ENCODE data around the gene ADAM10. TPM values are rescaled to one million over a fixed set of nuclear protein-coding genes. Genes with fewer than 3 reads are reported as not detected.
A peak's percentile ranks its signal among the peaks of the same experiment; 100 is the strongest.

ADAM10 gene
- total RNA-seq, 1 donor from 2014 or later: 36.6 TPM

DNA sequence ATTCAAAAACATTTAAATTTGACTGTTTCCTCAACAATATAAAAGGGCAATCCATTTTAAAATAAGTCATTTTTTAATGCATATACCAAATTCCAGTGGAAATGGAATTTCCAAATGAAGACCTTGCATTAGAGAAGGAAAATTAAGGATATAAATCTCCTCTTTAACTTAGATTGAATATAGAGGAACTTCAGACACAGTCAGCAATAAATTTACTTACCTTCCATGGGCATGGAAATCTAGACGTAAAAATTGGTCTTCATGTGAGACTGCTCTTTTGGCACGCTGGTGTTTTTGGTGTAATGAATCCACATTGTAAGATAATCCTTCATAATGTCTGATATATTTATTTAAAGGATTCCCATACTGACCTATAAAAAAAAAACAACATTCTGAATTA is 32.1 kb downstream of the ADAM10 start:
- no peak for ATAC-seq

DNA sequence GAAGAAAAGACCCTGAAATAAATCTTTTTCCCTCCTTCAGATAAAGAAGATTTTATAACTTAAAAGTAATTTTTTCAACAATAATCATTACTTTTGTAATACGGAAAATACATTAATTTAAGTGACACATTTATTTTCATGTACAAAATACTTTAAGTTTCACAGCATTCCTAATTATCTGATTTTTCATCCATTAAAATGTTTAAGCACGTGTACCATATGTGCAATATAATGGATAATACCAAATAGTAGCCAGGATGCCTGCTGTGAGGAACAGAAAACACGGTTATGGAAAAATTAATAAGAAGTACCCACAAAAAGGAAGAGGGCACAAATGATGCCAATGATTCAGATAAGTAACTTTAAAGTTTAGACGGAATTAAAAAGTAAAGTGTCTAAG is 33.5 kb downstream of the ADAM10 start:
- ATAC-seq (no peak), DNase-seq (ENCODE audit: low spot score) (no peak)

More for the DNA sequence above, 32.1 kb downstream of the ADAM10 start:
- no peak for DNase-seq (ENCODE audit: low spot score)

DNA sequence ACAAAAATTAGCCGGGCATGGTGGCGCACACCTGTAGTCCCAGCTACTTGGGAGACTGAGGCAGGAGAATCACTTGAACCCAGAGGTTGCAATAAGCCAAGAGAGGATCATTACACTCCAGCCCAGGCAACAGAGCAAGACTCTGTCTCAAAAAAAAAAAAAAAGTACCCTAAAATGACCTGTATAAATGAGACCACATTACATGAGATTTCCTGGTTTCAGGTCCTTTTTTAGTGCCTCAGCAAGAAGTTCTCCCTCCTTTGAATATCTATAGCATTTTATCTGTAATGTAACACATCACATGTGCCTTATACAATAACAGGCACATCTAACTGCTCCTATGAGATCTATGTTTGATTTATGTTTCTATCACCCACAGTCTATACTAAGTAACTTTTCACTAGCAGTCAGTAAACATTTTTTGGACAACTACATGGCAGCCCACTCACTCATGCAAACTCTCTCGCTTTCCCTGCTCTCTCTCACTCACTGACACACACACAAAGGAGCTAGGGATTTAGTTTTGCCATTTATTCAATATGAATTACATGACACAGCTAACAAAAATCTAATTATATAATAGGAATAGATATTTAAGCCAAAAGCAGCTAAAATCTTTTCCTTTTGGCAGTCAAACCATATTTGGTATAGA is 34.1 kb downstream of the ADAM10 start:
- ATAC-seq (no peak), DNase-seq (ENCODE audit: low spot score) (no peak)

DNA sequence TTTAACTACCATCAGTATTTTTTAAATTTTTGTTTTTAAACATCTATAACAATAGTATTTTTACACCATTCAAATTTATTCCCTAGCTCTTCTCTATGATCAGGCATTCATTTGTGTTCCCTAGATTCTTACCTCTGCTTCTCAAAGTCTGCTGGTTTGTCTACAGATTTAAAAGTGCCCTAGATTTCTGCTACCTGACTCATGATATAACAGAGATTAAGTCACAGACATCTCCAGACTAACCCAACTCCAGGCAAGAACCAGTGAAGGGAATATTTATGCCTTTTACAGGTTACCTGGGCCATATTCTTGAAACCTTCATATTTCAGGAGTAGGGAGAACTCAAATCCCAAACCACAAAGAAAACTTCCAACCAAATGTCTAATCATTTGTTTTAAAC is 38.8 kb downstream of the ADAM10 start:
- ATAC-seq: no peak

DNA sequence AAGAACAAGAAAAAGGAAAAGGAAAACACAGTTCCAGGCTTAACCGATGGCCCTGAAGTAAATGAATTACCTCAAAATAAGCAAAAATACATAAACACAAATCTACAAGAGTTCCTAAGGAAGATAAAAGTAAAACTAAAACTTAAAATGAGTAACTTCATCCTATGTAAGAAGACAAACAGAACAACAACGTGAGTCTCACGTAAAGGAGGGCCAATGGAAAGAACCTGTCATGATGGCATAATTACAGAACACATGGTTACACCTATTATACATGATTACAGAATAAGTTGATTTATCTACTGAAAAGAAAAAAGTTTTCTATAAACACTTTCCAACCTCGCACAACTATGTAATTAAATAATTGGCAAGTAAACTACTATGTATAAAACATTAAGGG is 42.1 kb downstream of the ADAM10 start:
- no peak for DNase-seq (ENCODE audit: low spot score)
- ATAC-seq: no peak

More for the DNA sequence above, 38.8 kb downstream of the ADAM10 start:
- no peak for DNase-seq (ENCODE audit: low spot score)

DNA sequence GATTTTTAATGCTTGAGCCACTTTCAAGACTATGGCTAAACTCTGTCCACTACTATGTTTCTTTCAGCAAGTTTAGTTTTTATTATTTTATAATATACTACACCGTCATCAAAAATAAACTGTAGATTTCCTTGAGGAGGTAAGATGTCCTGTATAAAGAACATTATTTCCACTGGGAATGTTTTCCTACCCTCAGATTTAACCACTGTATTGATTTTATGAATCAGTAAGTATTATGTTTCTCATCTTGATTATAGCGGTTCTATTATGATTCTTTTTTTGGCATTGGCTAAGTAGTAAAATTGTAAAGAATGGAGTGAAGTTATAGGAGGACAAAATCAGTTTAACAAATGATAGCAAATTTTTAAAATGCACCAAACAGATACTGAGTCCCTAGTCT is 44.4 kb downstream of the ADAM10 start:
- ATAC-seq: no peak

DNA sequence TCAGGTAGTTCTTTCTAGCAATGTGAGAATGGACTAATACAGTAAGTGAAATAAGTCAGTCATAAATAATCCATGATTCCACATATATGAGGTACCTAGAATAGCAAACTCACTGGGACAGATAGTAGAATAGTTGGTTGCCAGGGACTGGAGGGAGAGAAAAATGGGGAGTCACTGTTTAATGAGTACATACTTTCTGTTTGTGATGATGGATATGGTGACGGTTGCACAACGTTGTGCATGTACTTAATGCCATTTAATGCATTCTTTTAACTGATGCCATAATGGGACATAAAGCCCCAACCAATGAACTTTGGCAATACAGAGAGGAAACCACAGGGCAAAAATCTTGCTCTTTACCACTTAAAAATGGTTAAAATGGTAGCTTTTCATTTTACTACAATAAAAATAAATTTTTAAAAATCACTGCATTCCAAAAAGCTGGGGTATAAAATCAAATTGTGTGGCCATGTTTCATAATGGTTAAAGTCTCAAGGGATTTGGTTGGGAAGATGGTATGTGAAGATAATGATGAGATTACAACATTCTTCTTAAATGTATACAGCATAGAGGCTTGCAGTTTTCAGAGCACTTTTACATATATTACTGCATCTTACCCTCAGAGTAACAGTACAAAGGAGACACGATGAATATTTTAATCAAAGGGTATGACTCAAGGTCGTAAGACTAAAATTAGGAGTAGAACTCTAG is 45.2 kb downstream of the ADAM10 start:
- DNase-seq (ENCODE audit: low spot score): no peak
- ATAC-seq: no peak

More for the DNA sequence above, 44.4 kb downstream of the ADAM10 start:
- DNase-seq (ENCODE audit: low spot score): no peak

DNA sequence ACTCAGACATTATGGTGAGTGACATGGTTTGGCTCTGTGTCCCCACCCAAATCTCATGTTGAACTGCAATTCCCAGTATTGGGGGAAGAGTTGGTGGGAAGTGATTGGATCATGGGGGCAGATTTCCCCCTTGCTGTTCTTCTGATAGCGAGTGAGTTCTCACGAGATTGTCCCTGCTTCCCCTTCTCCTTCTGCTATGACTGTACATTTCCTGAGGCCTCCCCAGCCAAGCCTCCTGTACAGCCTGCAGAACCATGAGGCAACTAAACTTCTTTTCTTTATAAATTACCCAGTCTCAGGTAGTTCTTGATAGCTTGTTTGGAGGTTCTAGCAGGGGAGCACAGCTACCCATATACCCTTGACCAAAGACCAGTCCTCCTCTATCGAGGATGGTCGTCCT is 45.9 kb downstream of the ADAM10 start:
- ATAC-seq (no peak), DNase-seq (ENCODE audit: low spot score) (no peak)

DNA sequence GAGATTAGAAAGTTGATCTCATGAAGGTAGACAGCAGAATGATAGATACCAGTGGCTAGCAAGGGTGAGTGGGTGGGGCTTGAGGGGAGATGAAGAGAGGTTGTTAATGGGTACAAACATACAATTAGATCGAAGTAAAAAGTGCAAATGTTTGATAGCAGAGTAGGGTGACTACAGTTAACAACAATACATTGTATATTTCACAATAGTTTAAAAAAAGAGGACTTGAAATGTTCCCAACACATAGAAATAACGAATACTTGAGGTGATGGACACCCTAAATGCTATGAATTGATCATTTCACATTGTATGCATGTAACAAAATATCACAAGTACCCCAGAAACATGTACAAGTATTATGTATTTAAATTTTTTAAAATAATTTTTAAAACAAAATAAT is 47.3 kb downstream of the ADAM10 start:
- no peak for ATAC-seq

DNA sequence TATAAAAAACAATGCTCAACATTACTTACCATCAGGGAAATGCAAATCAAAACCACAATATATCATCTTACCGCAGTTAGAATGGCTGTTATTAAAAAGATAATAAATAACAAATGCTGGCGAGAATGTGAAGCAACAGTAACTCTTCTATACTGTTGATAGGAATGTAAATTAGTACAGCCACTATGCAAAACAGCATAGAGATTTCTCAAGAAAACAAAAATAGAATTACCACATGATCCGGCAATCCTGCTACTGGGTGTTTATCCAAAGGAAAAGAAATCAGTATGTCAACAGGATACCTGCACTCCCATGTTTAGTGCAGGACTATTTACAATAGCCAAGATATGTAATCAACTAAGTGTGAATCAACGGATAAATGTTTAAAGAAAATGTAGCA is 48.1 kb downstream of the ADAM10 start:
- no peak for ATAC-seq
- DNase-seq (ENCODE audit: low spot score): no peak

More for the DNA sequence above, 47.3 kb downstream of the ADAM10 start:
- DNase-seq (ENCODE audit: low spot score): no peak

DNA sequence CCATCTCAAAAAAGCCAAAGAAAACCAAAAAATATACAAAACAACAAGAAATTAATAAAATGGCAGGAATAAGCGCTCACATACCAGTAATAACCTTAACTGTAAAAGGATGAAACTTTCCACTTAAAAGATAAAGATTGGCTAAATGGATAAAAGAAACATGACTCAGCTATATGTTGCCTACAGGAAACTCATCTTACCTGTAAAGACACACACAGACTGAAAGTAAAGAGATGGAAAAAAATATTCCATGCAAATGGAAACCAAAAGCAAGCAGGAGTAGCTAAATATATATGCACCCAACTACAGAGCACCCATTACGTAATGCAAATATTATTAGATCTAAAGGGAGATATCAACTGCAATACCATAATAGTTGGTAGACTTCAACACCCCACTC is 49.7 kb downstream of the ADAM10 start:
- no peak for ATAC-seq
- no peak for DNase-seq (ENCODE audit: low spot score)

DNA sequence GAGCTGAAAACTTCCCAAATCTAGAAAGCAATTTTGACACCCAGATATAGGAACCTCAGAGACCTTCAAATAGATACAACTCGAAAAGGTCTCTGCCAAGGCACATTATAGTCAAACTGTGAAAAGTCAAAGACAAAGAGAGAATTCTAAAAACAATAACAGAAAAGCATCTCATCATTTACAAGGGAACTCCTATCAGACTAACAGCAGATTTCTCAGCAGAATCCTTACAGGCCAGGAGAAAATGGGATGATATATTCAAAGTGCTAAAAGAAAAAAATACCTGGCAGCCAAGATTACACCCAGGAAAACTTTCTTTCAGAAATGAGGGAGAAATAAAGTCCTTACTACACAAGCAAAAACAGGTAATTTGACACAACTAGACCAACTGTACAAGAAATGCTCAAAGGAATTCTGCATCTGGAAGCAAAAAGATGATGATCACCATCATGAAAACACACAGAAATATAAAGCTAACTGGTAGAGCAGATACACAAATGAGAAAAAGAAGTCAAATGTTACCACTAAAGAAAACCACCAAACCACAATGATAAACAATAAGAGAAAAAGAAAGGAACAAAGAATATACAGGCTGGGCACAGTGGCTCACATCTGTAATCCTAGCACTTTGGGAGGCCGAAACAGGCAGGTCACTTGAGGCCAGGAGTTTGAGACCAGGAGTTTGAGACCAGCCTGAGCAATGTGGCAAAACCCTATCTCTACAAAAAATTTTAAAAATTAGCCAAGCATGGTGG is 50.4 kb downstream of the ADAM10 start:
- DNase-seq (ENCODE audit: low spot score) (no peak), ATAC-seq (no peak)

DNA sequence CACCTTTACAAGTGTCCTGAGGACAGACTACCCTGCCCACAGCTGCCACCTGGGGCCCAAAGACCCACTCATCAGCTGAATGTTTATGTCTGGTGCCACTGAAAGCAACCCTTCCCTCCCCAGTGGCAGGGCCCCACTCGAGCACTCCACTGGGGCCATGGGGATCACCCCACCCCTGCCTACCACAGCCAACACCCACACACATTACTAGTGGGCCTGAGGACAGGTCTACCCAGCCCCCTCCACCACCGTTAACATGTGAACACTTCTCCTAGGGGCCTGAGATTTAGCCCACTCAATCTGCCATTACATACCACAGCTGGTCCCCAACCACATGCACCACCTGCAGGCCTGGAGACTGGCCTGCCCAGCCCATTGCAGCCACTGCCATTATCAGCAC is 52.3 kb downstream of the ADAM10 start:
- no peak for ATAC-seq

DNA sequence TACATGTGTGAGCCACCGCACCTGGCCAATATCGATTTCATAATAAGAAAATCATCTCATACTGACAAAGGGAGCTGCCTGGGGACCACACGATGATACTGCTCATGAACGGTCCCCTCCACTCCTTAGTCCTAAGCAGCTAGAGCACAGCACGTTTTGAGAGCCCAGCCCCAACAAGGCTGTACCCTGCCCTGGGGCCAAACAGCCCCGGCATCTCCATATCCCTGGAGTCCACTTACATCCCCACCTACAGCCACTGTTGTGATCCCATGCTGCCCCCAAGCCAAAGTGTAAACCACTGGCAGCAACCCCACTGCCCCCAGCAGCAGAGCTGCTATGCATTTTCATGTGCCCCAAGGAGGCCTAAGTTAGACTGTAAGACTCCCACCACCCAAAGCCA is 52.8 kb downstream of the ADAM10 start:
- DNase-seq (ENCODE audit: low spot score) (no peak), ATAC-seq (peak; percentile 11)

More for the DNA sequence above, 52.3 kb downstream of the ADAM10 start:
- DNase-seq (ENCODE audit: low spot score): no peak

DNA sequence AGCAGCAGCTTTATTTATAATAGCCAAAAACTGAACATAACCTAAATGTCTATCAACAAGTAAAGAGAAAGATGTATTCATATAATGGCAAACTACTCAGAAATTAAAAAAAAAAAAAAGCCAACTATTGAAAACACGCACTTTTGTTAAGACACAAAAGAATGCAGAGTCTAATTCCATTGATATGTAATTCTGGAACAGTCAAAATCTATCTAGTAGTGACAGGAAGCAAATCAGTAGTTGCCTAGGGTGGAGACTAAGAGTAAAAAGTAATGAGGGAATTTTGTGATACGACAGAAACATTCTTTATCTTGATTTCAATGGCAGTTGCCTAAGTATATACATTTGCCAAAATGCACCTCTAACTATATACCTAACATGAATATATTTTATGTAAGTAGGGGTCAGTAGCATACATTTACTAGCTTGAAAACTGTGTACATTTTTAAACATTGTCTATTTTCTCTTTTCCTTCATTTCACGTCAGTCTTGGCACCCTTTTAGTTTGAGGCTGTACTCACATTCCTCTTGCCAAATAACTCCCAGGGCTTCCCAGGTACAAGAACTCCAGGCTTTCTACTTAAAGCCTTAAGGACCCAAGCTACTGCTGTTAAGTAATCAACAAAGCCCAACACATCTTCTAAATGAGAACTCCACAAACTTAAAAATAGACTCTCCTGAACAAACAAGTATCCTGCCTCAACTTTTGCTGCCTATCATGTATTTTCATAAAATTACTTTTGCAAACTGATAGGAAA is 54.7 kb downstream of the ADAM10 start:
- DNase-seq (ENCODE audit: low spot score) (no peak), ATAC-seq (peak; percentile 19)

DNA sequence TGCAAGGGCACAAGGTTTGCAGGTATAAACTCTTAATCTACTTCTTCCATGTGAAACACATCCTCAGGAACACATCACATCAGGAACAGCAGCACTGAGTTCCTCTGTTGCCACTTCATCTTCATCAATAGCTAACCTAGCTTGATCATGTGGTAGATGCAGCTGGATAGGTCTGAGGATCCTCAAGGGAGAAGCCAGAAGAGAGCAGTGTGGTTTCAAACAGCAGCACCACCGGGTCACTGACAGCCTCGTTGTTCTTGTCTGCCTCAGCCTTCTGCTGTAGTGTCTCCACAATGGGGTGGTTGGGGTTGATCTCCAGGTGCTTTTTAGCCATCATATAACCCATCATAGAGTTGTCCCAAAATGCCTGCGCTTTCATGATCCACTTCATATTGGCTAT is 58.8 kb downstream of the ADAM10 start:
- ATAC-seq: no peak

DNA sequence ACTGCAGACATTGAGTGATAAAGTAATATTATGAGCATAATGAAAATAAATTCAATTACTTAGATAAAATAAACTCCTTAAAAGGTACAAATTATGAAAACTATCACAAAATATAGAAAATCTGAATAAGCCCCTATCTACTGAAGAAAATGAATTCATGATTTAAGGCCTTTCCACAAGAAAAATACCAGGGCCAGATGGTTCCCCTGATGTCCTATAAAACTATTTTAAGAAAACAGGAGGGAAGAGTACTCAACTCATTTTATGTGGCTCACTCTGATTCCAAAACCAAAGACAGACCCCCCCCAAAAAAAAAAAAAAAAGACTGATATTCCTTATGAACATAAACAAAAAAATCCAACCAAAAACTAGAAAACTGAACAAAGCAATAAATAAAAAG is 59.9 kb downstream of the ADAM10 start:
- DNase-seq (ENCODE audit: low spot score) (no peak), ATAC-seq (no peak)

More for the DNA sequence above, 58.8 kb downstream of the ADAM10 start:
- DNase-seq (ENCODE audit: low spot score): no peak

DNA sequence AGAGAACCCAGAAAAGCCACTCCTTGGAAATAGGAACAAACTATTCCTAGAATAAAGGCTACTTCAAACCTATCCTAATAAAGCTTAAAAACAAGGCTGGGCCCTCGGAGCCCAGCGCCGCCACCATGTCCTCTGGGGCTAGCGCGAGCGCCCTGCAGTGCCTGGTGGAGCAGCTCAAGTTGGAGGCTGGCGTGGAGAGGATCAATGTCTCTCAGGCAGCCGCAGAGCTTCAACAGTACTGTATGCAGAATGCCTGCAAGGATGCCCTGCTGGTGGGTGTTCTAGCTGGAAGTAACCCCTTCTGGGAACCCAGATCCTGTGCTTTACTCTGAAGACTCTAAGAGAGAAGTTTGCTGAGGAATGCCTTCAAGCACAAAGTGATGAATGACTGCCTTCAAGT is 63.2 kb downstream of the ADAM10 start:
- no peak for ATAC-seq
- DNase-seq (ENCODE audit: low spot score): no peak

DNA sequence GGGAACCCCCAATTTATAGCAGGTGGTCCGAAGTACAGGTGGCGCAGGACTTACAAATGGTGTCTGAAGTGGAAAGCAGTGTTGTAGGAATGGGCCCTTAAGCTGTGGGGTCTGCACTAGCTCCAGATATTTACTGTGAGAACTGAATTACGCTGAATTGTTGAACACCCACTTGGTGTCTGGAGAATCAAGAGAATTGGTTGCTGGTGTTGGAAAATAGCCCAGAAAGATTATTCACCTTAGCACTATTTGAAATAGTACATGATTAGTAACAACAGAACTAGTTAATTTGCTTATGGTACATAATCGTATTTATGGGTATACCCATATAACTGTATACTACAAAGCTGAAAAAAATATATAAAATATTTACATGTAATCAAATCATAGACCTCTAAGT is 64.8 kb downstream of the ADAM10 start:
- ATAC-seq: no peak
- no peak for DNase-seq (ENCODE audit: low spot score)

DNA sequence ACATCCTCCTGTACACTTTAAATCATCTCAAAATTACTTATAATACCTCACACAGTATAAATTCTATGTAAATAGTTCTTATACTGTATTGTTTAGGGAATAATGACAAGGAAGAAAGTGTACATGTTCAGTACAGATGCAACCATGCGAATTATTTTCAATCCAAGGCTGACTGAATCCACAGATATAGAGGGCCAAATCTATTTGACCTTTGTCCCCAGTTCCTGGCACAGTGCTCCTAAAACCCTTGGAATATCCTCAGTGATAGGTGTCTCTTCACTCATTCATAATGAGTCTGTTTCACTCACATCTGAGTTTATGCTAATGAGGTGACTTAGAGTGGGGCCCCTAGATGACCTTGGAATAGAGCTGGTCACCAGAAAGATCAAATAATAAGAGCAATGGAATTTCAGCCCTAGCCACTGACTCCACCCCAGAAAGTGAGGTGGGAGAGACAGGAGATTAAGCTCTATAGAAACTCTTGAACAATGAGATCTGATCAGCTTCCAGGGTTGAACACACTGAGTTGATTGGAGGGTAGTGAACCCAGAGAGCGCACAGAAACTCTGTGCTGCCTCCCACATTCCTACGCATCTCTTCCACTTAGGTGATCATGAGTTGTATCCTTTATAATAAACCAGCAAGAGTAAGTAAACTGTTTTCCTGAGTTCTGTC is 65.3 kb downstream of the ADAM10 start:
- ATAC-seq (peak; percentile 92), DNase-seq (ENCODE audit: low spot score) (no peak)

DNA sequence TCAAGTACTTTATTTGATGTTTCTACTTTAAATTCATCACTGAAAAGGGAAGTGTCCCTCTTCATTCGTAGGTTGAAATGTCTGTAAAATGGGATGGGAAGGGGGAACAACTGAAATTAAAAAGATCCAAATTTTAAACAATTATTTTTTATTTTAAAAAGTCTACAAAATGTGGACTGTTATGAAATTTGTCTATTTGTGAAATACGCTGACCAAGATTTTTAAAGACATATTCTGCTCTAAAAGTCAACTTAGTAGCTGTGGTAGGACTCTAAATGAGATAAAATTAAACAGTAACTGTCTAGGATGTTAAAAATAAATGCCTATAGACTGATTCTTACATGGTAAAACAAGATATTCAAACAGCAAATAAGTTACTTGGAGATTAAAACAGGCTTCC is 67.3 kb downstream of the ADAM10 start:
- no peak for ATAC-seq
- no peak for DNase-seq (ENCODE audit: low spot score)

All from left lobe of liver (tissue), 2 donors.